Stimulated activated CD4-positive, alpha-beta T cell treated with anti-CD3 and anti-CD28 coated beads, Interleukin-2, amount 100 ng/mL, for 24 hours (primary cell): ENCODE measurements around the gene PODNL1.
"Not testable (repeated sequence)": the region's sequence is repeated elsewhere in the genome, so short reads cannot be mapped to it uniquely, and the experiment has no call there.

ENCODE experiments used
- DNase-seq, 2 donors: peaks; one replicate each; pipeline ENCODE4 v3.0.0-alpha.2; 2020

The PODNL1 gene

GRCh38 chr19:13923194-13923987 is 14.8 kb downstream of the PODNL1 start:
- no peak for DNase-seq

DNA sequence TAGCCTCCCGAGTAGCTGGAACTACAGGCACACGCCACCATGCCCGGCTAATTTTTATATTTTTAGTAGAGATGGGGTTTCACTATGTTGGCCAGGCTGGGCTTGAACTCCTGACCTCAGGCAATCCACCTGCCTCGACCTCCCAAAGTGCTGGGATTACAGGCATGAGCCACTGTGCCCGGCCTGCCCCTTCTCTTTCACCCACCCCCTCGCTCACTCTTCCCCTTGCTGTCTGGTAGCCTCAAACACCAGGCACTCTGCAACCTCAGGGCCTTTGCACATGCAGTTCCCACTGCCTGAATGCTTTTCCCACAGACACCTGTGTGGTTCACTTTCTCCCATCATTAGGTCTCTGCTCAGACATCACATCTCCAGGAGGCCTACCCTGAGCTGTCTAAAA is 16.1 kb downstream of the PODNL1 start:
- not testable (repeated sequence) for DNase-seq

DNA sequence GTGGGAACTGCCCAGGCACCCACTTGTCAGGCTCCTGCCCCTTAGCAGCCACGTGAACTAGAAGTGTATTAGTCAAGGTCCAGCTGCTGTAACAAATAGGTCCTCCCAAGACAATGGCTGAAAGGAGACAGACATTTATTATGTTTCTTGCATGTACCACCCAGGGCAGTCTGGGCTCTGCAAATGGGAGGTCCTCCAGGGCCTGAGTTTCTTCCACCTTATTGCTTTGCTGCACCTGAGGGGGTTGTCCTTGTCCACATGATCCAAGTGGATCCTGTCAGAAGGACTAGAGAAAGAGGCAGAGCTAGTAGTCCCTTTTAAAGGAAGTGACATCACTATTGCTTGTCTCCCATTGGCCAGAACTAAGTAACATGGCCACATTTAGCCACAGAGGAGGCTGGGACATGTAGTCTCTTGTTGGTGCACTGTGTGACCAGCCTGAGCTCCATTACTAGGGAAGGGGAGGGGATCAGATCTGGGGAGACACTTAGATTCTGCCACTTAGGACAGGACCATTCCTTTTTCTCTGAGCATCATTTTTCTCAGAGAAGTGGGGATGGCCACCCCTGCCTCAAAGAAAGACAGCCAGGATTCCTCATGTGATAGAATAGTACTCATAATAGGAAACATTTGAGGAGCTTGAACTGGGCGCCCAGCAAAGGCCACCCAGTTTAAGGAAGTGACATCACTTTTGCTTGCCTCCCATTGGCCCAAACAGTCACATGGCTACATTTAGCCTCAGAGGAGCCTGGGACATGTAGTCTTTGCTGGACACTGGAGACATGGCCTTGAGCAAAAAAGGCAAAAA is 17.1 kb downstream of the PODNL1 start:
- peak; percentile 19 to 21 for DNase-seq

DNA sequence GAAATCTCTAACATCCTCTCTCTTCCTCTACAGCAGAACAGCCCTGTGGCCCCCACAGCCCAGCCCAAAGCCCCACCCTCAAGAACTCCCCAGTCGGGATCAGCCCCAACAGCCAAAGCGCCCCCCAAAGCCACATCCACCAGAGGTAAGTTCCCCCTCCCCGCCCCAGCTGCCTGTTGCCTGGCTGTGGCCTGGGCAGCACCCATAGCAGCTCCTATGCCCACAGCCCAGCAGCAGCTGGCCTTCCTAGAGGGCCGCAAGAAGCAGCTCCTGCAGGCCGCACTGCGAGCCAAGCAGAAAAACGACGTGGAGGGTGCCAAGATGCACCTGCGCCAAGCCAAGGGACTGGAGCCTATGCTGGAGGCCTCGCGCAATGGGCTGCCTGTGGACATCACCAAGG is 17.7 kb downstream of the PODNL1 start:
- DNase-seq: no peak

DNA sequence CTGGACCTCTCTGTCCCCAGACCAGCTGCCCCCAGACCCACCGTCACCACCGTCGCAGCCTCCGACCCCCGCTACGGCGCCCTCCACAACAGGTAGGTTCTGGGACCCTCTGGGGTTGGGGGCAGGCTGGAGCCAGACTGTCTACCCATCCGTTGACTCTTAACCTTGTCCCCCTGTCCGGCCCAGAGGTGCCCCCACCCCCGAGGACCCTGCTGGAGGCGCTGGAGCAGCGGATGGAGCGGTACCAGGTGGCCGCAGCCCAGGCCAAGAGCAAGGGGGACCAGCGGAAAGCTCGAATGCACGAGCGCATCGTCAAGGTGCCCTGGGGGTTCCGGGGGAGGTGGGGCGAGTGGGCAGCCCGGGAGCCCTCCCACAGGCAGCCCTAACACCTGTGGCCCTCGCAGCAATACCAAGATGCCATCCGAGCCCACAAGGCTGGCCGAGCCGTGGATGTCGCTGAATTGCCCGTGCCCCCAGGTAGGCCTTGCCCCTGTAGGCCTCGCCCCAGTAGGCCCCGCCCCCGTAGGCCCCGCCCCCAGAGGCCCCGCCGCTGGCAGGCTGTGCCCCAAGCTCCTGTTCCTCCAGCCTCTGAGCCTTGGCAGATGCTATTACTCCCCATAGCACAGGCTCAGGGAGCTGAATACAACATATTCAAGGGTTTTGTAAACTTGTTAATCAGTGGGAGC is 19.3 kb downstream of the PODNL1 start:
- DNase-seq: no peak

DNA sequence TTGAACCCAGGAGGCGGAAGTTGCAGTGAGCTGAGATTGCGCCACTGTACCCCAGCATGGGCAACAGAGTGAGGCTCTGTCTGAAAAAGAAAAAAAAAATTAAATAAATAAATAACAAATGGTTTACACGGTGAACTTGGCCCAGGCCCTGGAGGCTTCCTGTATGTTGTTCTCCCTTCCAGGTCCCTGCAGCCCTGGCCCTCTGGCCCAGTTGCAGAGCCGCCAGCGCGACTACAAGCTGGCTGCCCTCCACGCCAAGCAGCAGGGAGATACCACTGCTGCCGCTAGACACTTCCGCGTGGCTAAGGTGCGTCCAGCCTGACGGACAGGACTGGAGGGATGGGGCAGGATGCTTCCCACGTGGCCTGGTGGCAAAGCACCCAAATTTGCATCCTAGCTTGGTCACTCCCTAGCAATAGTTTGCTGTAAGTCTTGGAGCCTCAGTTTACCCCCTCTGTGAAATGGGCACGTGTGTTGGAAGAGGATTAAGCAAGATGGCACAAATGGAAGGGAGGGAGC is 20.3 kb downstream of the PODNL1 start:
- DNase-seq: no peak

DNA sequence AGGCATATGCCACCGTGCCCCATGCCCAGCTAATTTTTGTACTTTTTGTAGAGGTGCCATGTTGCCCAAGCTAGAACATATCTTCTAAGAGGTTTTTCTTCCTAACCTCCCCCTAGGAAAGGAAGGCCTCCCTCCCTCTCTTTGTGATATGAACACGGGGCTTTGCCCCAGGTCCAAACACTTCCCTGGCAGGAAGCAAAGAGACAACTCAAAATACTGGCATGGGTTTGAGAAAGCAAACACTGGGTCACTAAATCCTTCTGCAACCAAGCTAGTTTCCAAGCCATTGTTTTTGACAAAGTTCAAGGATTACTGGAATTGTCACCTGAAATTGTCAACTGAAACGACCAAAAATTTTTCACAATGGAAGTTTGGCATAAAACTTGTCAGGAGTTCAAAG is 23.4 kb downstream of the PODNL1 start:
- no peak for DNase-seq

- DNase-seq: no peak
These were observed 24.9 kb downstream of the PODNL1 start for GRCh38 chr19:13913352-13913751.

DNA sequence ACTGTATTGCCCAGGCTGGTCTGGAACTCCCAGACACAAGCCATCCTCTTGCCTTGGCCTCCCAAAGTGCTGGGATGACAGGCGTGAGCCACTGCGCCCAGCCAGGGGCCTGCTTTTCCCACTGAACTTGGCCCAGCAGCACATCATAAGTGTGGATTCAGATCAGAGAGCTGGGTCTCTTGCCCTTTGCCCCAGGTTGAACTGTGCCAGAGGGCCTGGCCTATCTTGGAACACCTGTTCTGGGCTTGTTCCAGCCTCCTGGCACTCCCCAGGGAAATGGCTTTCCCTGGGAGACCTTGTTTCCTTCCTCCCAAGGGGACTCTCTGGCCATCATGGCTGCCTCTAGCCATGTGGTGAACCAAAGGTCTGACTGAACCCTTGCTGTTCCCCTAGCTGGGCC is 28.8 kb downstream of the PODNL1 start:
- no peak for DNase-seq

- no peak for DNase-seq
These were observed 29.5 kb downstream of the PODNL1 start for GRCh38 chr19:13908674-13909073.

GRCh38 chr19:13906910-13907309 is 31.3 kb downstream of the PODNL1 start:
- DNase-seq: no peak

GRCh38 chr19:13906521-13906904 is 31.7 kb downstream of the PODNL1 start:
- DNase-seq: peak; percentile 35 to 40

GRCh38 chr19:13905634-13906520 is 32.3 kb downstream of the PODNL1 start, which contains the start of the genes BRME1 and CC2D1A:
Gene BRME1 (minus strand): TSS chr19:13906117. CDS start chr19:13904892, 1,225 bp downstream.
Gene CC2D1A (plus strand): TSS chr19:13906201. CDS start chr19:13906442, 241 bp downstream.
- peak; percentile 96 to 98 for DNase-seq

GRCh38 chr19:13902993-13903555 is 35.1 kb downstream of the PODNL1 start:
- DNase-seq: peak; percentile 29 to 37

DNA sequence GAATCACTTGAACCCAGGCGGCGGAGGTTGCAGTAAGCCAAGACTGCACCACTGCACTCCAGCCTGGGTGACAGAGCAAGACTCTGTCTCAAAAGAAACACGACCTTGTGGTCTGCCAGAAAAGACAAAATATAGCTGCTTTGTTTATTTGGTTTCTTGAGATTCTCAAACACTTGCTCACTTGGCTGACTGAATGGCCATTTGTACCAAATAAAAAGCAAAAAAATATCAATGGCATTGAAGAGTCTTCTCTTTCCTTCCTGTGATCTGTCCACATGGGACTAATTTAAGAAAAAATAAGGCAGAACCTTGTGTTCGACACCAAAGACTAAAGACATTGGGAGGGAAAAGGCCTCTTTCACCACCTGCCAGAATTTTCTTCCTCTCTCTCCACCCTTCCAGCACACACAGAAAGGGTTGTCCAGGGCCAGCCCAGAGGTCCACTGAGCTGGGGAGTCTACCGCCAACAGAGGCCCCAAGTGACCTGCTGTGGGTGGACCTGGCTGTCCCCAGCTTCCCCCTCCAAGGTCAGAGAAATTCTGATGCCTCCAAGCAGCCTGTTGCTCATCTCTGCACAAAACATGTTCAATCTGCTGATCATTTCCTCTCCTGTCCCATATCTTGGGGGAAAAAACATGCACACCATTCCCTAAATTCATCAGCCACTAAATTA is 38.2 kb downstream of the PODNL1 start:
- DNase-seq: no peak

- no peak for DNase-seq
These were observed 38.8 kb downstream of the PODNL1 start for GRCh38 chr19:13899393-13899792.

DNA sequence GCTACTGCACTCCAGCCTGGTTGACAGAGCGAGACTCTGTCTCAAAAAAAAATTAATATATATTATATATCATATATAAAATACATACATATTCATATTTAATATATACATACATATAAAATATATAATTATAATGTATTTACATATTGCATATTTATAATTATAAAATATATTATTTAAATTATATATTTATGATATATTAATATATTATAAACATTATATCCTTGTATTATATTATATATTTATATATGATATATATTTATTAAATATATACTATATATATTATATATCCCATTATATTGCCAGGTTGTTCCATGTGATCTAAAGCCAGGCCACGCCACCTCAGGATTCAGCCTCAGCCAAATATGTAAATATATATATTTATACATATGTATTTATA is 42.0 kb downstream of the PODNL1 start:
- no peak for DNase-seq

DNA sequence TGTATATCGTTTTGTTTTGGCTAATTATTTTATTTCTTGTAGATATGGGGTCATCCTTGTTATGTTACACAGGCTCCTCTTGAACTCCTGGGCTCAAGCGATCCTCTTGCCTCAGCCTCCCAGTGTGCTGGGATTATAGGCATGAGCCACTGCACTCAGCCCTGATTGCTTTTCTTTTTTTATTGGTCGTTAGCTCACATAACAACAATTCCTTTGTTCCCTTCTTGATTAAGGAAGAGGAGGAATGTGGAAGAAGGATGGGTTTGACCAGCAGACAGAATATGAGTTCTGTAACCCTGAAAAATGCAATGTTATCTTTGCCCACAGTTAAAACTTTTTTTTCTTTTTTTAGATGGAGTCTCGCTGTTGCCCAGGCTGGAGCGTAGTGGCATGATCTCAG is 43.7 kb downstream of the PODNL1 start:
- no peak for DNase-seq

DNA sequence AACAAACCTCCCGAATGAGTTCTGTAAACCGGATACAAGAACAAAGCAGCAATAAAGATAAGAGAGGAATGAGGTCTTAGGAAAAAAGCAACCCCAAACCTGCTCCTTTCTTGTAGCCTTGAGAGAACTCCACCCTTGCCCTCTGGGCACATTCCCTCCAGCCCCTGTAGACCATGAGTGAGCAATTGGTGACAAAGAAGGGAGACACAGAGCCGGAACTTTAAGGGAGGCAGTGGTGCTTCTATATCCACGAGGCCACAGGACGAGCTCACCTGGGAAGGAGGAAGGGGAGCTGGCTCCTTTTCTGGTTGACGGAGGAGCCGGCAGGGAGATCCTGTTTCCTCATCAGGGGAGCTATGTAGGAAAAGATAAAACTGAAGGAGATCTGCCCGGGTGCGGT is 45.3 kb downstream of the PODNL1 start:
- DNase-seq: no peak

DNA sequence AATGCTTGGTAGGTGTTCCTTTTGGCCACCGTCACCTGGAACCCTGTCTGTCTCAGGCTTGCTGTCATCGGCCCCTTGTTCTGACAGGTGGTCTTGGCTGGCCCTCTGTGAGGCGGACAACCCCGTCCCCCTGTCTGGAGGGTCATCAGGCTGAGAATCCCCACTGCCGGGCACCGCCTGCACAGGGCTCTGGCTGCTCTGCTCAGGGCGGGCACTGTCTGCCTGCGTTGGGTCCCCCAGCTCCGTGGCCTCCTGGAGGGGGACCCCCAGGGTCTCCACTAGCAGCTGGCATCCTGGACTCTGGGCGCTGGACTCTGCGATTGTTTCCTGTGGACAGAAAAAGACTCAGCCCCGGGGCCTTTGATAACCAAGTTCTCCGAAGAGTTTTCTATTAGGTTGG is 48.1 kb downstream of the PODNL1 start:
- no peak for DNase-seq

GRCh38 chr19:13888281-13888680 is 49.9 kb downstream of the PODNL1 start:
- DNase-seq: no peak
